Tibial nerve (tissue), 4 donors: Measurements from ENCODE around the gene ID2. TPM values are rescaled to one million over a fixed set of nuclear protein-coding genes. Genes with fewer than 3 reads are reported as not detected.

Experiments
- DNase-seq, 2 donors: peaks; one replicate each; pipeline ENCODE4 v3.0.0-alpha.2; 2019; ENCODE audit warnings: low spot score in 2 of 2
- H3K27ac ChIP-seq, 4 donors: fragments of 200-600 bp; sonication (generic) in 3 of 4; one replicate each; pipeline ENCODE4 v1.5.1; 2017 to 2019; ENCODE audit warnings: mild to moderate bottlenecking in 1 of 4
- H3K27me3 ChIP-seq, 2 donors: fragments of 200-600 bp; sonication (generic) in 1 of 2; one replicate each; pipeline versions ENCODE4 v1.5.1 to v1.6.0; 2017 to 2019
- H3K36me3 ChIP-seq, 3 donors: fragments of 200-600 bp; sonication (generic); one replicate each; pipeline ENCODE4 v1.5.1; 2018 to 2019
- H3K4me1 ChIP-seq, 4 donors: fragments of 200-600 bp; sonication (generic) in 3 of 4; one replicate each; pipeline ENCODE4 v1.5.1; 2017 to 2019
- H3K4me3 ChIP-seq, 4 donors: fragments of 200-600 bp; sonication (generic) in 3 of 4; one replicate each; pipeline ENCODE4 v1.5.1; 2017 to 2019; ENCODE audit warnings: mild to moderate bottlenecking in 1 of 4, moderate library complexity in 1 of 4
- H3K9me3 ChIP-seq, 4 donors: fragments of 200-600 bp; sonication (generic) in 3 of 4; one replicate each; pipeline ENCODE4 v1.5.1; 2017 to 2019
- CTCF ChIP-seq, 5 experiments: fragments of 200-600 bp in 3 of 5; fragments of 450-650 bp in 2 of 5; sonication (generic) in 3 of 5; IDR thresholded peaks; one replicate each; pipeline ENCODE4 v1.5.1; 2016 to 2019; ENCODE audit warnings: antibody characterized with exemption in 5 of 5, mild to moderate bottlenecking in 3 of 5, moderate library complexity in 2 of 5
- EP300 ChIP-seq, 2 donors: sonication (generic); formaldehyde crosslinking; IDR thresholded peaks; one replicate each; pipeline ENCODE4 v1.6.1; 2017; ENCODE audit warnings: antibody characterized with exemption in 2 of 2, mild to moderate bottlenecking in 1 of 2
- POLR2A ChIP-seq, 2 donors: fragments of 450-650 bp; IDR thresholded peaks; one replicate each; pipeline ENCODE4 v1.6.1; 2017; ENCODE audit warnings: antibody characterized with exemption in 2 of 2, mild to moderate bottlenecking in 2 of 2, moderate library complexity in 2 of 2
- WGBS, 2 donors: methylation state at CpG; one replicate each; pipeline ENCODE4 v1.1.5; 2018; 5-methylcytosine and 5-hydroxymethylcytosine counted together
- total RNA-seq, 4 donors: library from RNA; depleted of rRNA; stranded (reverse); fragments of >200 nt; gene quantifications; one replicate each; pipeline ENCODE4 v1.1.0, GENCODE V29; 2016

ID2 gene
- total RNA-seq, 4 donors from 2014 or later: 145 to 208 (median 166) TPM

GRCh38 chr2:8646731-8647461, 35.0 kb upstream of the ID2 start:
- Histone ChIP-seq H3K4me3 (no peak overlapping the region), H3K9me3 (no peaks in the 10 kb centered on the region), H3K27ac (no peak overlapping the region), H3K4me1 (peaks cover 0 to 18% (median 2%) of the 10 kb centered on the region in 4 donors), H3K27me3 (no peaks in the 10 kb centered on the region), H3K36me3 (no peaks in the 10 kb centered on the region)
- no peak for DNase-seq
- TF ChIP-seq CTCF (IDR thresholded peaks at IDR 0.05) (no peak), POLR2A (IDR thresholded peaks at IDR 0.05) (no peak), EP300 (IDR thresholded peaks at IDR 0.05) (no peak)
- WGBS, 2 donors: 92 to 94% methylated on average over 6 to 11 of the region's 11 CpGs

- TF ChIP-seq EP300 (IDR thresholded peaks at IDR 0.05) (no peak), POLR2A (IDR thresholded peaks at IDR 0.05) (no peak), CTCF (IDR thresholded peaks at IDR 0.05) (no peak)
- no peaks in the 10 kb centered on the region for H3K9me3 ChIP-seq
- no peak overlapping the region for H3K4me3 ChIP-seq
- H3K36me3 ChIP-seq: no peaks in the 10 kb centered on the region
- H3K4me1 ChIP-seq: peaks cover 0 to 18% (median 2%) of the 10 kb centered on the region in 4 donors
- 80 to 100% methylated on average over 1 of the region's 1 CpG for WGBS, 2 donors
- no peak for DNase-seq
- H3K27ac ChIP-seq: no peak overlapping the region
- no peaks in the 10 kb centered on the region for H3K27me3 ChIP-seq
Observed at GRCh38 chr2:8647462-8647857, 34.4 kb upstream of the ID2 start.

GRCh38 chr2:8648441-8649213, 33.2 kb upstream of the ID2 start:
- H3K4me3 ChIP-seq: no peak overlapping the region
- H3K9me3 ChIP-seq: no peaks in the 10 kb centered on the region
- no peaks in the 10 kb centered on the region for H3K27me3 ChIP-seq
- WGBS, 2 donors: 74 to 77% methylated on average over 9 to 11 of the region's 11 CpGs
- no peaks in the 10 kb centered on the region for H3K36me3 ChIP-seq
- DNase-seq: no peak
- no peak overlapping the region for H3K27ac ChIP-seq
- peaks cover 0 to 11% (median 2%) of the 10 kb centered on the region in 4 donors for H3K4me1 ChIP-seq
- no peak for TF ChIP-seq CTCF (IDR thresholded peaks at IDR 0.05)
- TF ChIP-seq EP300 (IDR thresholded peaks at IDR 0.05): no peak
- TF ChIP-seq POLR2A (IDR thresholded peaks at IDR 0.05): no peak

- WGBS, 2 donors: 74 to 75% methylated on average over 6 of the region's 6 CpGs
Observed at GRCh38 chr2:8649718-8650117, 32.1 kb upstream of the ID2 start.

More at GRCh38 chr2:8649718-8650117, 32.1 kb upstream of the ID2 start:
- Histone ChIP-seq H3K9me3 (no peaks in the 10 kb centered on the region), H3K4me1 (peaks cover 0 to under 1% (median 0%) of the 10 kb centered on the region in 4 donors), H3K36me3 (no peaks in the 10 kb centered on the region), H3K27ac (no peak overlapping the region), H3K4me3 (no peak overlapping the region), H3K27me3 (no peaks in the 10 kb centered on the region)
- TF ChIP-seq CTCF (IDR thresholded peaks at IDR 0.05) (no peak), EP300 (IDR thresholded peaks at IDR 0.05) (no peak), POLR2A (IDR thresholded peaks at IDR 0.05) (no peak)
- DNase-seq: no peak
